ENCODE measurements around the gene ASCL4.

DNA sequence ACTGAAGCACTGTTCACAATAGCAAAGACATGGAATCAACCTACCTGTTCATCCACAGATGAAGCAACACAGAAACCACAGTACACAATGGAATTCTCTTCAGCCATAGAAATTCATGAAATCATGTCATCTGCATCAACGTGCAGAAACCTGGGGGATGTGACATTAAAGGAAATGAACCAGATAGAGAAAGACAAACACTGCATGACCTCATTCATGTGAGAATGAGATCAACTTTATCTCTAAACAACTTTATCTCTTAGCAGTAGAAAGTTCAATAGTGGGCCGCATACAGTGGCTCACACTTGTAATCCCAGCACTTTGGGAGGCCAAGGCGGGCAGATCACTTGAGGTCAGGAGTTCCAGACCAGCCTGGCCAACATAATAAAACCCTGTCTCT lies 19.9 kb downstream of the ASCL4 start:
- TF ChIP-seq, protein P1, sequence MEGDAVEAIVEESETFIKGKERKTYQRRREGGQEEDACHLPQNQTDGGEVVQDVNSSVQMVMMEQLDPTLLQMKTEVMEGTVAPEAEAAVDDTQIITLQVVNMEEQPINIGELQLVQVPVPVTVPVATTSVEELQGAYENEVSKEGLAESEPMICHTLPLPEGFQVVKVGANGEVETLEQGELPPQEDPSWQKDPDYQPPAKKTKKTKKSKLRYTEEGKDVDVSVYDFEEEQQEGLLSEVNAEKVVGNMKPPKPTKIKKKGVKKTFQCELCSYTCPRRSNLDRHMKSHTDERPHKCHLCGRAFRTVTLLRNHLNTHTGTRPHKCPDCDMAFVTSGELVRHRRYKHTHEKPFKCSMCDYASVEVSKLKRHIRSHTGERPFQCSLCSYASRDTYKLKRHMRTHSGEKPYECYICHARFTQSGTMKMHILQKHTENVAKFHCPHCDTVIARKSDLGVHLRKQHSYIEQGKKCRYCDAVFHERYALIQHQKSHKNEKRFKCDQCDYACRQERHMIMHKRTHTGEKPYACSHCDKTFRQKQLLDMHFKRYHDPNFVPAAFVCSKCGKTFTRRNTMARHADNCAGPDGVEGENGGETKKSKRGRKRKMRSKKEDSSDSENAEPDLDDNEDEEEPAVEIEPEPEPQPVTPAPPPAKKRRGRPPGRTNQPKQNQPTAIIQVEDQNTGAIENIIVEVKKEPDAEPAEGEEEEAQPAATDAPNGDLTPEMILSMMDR (IDR thresholded peaks at IDR 0.05; ENCODE audit: low read depth, low read length, missing input control), result no peak
- TF ChIP-seq, protein P2, sequence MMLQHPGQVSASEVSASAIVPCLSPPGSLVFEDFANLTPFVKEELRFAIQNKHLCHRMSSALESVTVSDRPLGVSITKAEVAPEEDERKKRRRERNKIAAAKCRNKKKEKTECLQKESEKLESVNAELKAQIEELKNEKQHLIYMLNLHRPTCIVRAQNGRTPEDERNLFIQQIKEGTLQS (IDR thresholded peaks at IDR 0.05), result no peak
- TF ChIP-seq, protein P3, sequence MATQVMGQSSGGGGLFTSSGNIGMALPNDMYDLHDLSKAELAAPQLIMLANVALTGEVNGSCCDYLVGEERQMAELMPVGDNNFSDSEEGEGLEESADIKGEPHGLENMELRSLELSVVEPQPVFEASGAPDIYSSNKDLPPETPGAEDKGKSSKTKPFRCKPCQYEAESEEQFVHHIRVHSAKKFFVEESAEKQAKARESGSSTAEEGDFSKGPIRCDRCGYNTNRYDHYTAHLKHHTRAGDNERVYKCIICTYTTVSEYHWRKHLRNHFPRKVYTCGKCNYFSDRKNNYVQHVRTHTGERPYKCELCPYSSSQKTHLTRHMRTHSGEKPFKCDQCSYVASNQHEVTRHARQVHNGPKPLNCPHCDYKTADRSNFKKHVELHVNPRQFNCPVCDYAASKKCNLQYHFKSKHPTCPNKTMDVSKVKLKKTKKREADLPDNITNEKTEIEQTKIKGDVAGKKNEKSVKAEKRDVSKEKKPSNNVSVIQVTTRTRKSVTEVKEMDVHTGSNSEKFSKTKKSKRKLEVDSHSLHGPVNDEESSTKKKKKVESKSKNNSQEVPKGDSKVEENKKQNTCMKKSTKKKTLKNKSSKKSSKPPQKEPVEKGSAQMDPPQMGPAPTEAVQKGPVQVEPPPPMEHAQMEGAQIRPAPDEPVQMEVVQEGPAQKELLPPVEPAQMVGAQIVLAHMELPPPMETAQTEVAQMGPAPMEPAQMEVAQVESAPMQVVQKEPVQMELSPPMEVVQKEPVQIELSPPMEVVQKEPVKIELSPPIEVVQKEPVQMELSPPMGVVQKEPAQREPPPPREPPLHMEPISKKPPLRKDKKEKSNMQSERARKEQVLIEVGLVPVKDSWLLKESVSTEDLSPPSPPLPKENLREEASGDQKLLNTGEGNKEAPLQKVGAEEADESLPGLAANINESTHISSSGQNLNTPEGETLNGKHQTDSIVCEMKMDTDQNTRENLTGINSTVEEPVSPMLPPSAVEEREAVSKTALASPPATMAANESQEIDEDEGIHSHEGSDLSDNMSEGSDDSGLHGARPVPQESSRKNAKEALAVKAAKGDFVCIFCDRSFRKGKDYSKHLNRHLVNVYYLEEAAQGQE (IDR thresholded peaks at IDR 0.05), result no peak
- TF ChIP-seq JUND (IDR thresholded peaks at IDR 0.05), result no peak
- no peak for TF ChIP-seq HNF4A (conservative IDR thresholded peaks at IDR 0.05)
- TF ChIP-seq TAF1 (conservative IDR thresholded peaks at IDR 0.05), result no peak
- TF ChIP-seq, protein P4, sequence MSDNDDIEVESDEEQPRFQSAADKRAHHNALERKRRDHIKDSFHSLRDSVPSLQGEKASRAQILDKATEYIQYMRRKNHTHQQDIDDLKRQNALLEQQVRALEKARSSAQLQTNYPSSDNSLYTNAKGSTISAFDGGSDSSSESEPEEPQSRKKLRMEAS (IDR thresholded peaks at IDR 0.05), result no peak
- TF ChIP-seq RAD21 (IDR thresholded peaks at IDR 0.05), result no peak
